HG03457 (cell line): ENCODE data around the gene RNU2-1.
"Not testable (repeated sequence)": the region's sequence is repeated elsewhere in the genome, so short reads cannot be mapped to it uniquely, and the experiment has no call there.

Experiments used
- ATAC-seq: cut with Tn5 transposase; IDR thresholded peaks from one replicate; pipeline ENCODE4 v1.9.1; 2021; ENCODE audit warnings: moderate number of reproducible peaks; ENCODE audit not compliant: unreplicated experiment

Gene RNU2-1

DNA sequence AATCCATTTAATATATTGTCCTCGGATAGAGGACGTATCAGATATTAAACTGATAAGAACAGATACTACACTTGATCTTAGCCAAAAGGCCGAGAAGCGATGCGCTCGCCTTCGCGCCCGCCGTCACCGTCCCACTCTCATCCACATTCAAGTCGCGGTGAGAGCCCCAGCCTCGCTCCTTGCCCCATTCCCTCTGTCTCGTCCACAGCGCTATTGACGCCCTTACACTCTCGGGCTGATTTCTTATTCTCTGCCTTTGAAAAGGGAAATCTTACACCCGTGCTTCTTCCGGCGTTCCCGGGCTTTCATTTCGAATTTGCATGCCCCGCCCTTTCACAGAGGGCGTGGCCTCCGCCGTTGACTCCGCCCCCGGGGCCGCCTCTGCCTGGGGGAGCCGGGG is at the start of gene RNU2-1:
Gene RNU2-1 (minus strand): TSS at position 101 of the 400 bp plus-strand sequence.
- ATAC-seq = not testable (repeated sequence)

GRCh38 chr17:43272914-43273313 is 39.1 kb upstream of the RNU2-1 start:
- not testable (repeated sequence) for ATAC-seq

DNA sequence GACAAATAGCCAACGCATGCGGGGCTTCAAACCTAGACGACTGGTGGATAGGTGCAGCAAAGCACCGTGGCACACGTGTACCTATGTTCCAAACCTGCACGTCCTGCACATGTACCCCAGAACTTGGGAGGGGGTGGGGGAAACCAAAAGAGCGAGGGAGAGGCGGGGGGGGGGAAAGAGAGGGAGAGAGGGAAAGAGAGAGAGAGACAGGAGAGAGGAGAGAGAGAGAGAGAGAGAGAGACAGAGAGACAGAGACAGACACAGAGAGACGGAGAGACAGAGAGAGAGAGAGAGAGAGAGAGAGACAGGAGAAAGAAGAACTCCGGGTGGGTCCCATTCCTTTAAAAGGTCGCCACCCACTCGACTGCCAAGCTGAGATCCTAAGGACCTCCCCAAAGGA is 38.7 kb upstream of the RNU2-1 start:
- not testable (repeated sequence) for ATAC-seq

DNA sequence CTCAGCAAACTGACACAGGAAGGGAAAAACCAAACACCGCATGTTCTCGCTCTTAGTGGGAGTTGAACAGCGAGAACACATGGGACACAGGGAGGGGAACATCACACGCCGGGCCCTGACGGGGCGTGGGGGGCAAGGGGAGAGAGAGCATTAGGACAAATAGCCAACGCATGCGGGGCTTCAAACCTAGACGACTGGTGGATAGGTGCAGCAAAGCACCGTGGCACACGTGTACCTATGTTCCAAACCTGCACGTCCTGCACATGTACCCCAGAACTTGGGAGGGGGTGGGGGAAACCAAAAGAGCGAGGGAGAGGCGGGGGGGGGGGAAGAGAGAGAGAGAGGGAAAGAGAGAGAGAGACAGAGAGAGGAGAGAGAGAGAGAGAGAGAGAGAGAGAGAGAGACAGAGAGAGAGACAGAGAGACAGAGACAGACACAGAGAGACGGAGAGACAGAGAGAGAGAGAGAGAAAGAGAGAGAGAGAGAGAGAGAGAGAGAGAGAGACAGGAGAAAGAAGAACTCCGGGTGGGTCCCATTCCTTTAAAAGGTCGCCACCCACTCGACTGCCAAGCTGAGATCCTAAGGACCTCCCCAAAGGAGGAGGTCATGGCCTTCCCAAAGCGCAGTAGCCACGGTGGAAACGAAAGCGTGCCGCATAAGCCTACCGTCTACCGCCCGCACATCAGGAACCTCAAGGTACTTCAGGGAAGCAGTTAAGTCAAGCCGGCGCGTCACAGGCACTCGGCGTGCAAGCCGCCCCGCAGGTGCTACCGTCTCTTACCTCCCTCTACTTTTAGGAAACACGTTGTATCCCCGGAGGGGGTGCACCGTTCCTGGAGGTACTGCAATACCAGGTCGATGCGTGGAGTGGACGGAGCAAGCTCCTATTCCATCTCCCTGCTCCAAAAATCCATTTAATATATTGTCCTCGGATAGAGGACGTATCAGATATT is 37.1 kb upstream of the RNU2-1 start:
- ATAC-seq = not testable (repeated sequence)

- ATAC-seq = not testable (repeated sequence)
These were observed 12.7 kb upstream of the RNU2-1 start for GRCh38 chr17:43246456-43246855.

DNA sequence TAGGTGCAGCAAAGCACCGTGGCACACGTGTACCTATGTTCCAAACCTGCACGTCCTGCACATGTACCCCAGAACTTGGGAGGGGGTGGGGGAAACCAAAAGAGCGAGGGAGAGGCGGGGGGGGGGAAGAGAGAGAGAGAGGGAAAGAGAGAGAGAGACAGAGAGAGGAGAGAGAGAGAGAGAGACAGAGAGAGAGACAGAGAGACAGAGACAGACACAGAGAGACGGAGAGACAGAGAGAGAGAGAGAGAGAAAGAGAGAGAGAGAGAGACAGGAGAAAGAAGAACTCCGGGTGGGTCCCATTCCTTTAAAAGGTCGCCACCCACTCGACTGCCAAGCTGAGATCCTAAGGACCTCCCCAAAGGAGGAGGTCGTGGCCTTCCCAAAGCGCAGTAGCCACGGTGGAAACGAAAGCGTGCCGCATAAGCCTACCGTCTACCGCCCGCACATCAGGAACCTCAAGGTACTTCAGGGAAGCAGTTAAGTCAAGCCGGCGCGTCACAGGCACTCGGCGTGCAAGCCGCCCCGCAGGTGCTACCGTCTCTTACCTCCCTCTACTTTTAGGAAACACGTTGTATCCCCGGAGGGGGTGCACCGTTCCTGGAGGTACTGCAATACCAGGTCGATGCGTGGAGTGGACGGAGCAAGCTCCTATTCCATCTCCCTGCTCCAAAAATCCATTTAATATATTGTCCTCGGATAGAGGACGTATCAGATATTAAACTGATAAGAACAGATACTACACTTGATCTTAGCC is 7.0 kb upstream of the RNU2-1 start:
- ATAC-seq = not testable (repeated sequence)

DNA sequence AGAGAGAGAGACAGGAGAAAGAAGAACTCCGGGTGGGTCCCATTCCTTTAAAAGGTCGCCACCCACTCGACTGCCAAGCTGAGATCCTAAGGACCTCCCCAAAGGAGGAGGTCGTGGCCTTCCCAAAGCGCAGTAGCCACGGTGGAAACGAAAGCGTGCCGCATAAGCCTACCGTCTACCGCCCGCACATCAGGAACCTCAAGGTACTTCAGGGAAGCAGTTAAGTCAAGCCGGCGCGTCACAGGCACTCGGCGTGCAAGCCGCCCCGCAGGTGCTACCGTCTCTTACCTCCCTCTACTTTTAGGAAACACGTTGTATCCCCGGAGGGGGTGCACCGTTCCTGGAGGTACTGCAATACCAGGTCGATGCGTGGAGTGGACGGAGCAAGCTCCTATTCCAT is 5.8 kb upstream of the RNU2-1 start:
- not testable (repeated sequence) for ATAC-seq

DNA sequence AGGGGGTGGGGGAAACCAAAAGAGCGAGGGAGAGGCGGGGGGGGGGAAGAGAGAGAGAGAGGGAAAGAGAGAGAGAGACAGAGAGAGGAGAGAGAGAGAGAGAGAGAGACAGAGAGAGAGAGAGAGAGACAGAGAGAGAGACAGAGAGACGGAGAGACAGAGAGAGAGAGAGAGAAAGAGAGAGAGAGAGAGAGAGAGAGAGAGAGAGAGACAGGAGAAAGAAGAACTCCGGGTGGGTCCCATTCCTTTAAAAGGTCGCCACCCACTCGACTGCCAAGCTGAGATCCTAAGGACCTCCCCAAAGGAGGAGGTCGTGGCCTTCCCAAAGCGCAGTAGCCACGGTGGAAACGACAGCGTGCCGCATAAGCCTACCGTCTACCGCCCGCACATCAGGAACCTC is 514 bp downstream of the RNU2-1 start:
- not testable (repeated sequence) for ATAC-seq

- ATAC-seq = not testable (repeated sequence)
These were observed 1.6 kb downstream of the RNU2-1 start for GRCh38 chr17:43232021-43232699.

GRCh38 chr17:43231205-43232020 is 2.4 kb downstream of the RNU2-1 start:
- not testable (repeated sequence) for ATAC-seq

DNA sequence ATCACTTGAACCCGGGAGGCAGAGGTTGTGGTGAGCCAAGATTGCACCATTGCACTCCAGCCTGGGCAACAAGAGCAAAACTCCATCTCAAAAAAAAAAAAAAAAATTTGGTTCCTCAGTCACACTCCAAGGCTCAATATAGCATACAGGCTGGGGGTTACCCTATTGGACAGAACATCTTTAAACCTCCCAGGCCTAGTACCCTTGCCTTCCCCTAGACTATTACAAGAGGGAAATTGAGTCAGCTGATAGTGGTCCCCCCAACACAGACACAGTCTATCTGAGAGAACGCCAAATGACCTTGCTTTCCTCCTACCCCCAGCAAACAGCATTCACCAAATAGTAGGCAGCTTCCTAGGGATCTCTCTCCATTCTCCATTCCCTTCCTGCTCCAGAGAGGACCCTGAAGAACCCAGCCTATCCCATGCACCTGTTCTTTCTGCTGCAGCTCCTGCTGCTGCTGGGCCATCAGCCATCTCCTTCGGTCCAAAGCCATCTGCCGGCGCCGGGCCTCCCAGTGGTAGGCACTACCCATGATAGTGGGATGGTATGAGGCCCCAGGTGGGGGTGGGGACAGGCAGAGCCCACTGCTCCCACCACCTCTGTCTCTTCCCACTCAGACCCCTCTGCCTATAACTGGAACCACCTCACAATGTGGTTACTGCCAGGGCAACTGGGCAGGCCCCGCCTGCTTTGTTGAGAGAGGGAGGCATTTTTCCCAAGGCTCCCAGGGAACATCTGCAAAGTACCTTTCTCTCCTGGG is 5.6 kb downstream of the RNU2-1 start, which contains the start of gene CCDC200:
Gene CCDC200 (minus strand): TSS at position 604 of the 763 bp plus-strand sequence. CDS start 69 bp downstream, at position 535.
- ATAC-seq = not testable (repeated sequence)

DNA sequence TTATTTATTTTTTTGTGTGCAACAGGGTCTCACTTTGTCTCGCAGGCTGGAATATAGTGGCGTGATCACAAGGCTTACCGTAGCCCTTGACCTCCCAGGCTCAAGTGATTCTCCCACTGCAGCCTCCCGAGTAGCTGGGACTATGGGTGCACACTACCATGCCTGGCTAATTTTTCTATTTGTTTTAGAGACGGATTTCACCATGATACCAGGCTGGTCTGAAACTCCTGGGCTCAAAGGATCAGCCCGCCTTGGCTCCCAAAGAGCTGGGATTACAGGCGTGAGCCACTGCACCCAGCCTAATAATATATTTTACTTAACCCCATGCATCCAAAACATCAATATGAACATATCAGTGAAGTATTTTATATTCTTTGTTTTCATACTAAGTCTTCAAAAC is 7.4 kb downstream of the RNU2-1 start:
- no peak for ATAC-seq

DNA sequence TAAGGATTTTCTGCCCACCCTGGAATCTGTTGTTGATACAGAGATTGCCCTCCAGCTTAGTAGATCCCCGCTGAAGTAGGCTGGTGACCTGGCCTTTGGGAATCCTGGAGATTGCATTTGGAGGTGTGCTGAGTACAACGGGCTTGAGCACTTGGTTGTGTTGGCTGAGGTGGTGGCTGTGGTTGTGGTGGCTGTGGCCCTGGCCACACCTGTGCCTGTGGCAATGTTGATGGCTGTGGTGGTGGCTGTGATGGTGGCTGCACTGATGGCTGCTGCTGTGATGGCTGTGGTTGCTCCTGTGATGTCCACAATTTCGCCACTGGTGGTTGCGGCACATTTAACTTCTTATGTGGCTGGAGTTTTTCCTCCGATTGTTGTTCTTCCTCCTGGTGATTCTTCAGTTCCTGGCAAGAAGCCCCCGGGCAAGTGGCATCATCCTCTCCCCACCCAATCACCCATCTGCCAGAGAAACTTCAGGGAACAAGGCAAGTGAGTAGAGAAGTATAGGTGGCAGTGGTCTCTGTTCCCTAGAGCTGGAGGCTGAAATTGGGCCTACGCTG is 9.6 kb downstream of the RNU2-1 start:
- no peak for ATAC-seq

- ATAC-seq = no peak
These were observed 13.2 kb downstream of the RNU2-1 start for GRCh38 chr17:43220511-43221125.

DNA sequence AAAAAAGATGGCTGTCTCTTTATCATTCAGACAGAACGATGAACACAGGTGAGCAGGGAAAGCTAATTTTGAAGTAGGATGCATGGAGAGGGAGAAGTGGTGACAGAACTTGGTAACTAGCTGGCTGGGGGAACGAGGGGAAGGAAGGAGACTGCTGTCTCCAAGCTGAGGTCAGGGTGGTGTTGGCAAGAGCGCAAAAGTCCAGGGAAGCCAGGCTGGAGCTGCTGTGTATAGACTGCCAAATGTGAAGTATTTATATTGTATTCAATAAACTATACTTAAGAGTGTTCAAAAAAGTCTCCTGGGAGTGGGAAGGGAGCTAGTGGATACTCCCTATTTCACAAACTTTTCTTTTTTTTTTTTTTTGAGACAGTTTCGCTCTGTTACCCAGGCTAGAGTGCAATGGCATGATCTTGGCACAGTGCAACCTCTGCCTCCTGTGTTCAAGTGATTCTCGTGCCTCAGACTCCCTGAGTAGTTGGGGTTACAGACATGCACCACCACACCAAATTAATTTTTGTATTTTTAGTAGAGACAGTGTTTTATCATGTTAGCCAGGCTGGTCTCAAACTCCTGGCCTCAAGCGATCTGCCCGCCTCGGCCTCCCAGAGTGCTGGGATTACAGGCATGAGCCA is 13.9 kb downstream of the RNU2-1 start:
- no peak for ATAC-seq

DNA sequence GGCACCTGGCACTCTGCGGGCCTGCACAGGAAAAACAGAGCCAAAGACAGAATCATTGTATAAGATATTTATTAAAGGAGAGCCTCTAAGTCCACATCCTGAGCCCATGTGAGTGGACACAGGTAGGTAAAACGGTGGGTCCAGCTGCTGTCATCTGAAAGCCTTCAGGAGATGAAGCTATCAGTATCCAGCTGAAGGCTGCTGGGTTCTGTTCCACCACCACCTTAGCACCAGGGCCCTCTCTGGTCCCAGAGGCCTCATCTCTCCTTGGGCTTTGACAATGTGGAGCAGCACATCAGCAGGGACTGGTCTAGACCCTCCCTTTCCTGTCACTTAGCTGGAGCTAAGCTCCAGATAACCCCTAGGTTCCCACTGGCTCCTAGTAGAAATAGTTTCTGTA is 14.8 kb downstream of the RNU2-1 start:
- no peak for ATAC-seq

- no peak for ATAC-seq
These were observed 16.1 kb downstream of the RNU2-1 start for GRCh38 chr17:43217614-43218087.
